Measurements from ENCODE around the gene CYP2D6.
"Not testable (repeated sequence)": the region's sequence is repeated elsewhere in the genome, so short reads cannot be mapped to it uniquely, and the experiment has no call there.

Gene CYP2D6

DNA sequence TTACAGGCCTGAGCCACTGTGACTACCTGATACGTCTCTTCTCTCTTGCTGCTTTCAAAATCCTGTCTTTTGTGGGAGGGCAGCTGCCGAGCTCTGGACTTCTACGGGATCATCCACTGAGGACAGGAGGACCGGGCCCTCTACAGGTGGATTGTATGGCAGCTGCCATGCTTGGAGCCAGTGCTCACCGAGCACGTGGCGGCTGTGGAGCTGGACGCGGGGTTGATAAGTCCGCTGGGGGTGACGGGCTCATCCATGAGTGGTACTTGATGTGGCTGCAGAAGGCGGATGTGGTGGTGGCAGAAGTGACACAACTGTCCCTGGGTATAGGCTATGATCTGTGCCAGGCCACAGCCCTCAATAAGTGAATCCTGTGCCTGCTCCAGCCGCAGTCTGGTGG is 1.8 kb upstream of the CYP2D6 start:
- in situ Hi-C loops (cut with HindIII; ENCODE audit: low sequenced_read_pairs): no loop called here
- H3K4me3 ChIP-seq (ENCODE audit: low read depth, low read length): no peak overlapping the region
- TF ChIP-seq, protein P1, sequence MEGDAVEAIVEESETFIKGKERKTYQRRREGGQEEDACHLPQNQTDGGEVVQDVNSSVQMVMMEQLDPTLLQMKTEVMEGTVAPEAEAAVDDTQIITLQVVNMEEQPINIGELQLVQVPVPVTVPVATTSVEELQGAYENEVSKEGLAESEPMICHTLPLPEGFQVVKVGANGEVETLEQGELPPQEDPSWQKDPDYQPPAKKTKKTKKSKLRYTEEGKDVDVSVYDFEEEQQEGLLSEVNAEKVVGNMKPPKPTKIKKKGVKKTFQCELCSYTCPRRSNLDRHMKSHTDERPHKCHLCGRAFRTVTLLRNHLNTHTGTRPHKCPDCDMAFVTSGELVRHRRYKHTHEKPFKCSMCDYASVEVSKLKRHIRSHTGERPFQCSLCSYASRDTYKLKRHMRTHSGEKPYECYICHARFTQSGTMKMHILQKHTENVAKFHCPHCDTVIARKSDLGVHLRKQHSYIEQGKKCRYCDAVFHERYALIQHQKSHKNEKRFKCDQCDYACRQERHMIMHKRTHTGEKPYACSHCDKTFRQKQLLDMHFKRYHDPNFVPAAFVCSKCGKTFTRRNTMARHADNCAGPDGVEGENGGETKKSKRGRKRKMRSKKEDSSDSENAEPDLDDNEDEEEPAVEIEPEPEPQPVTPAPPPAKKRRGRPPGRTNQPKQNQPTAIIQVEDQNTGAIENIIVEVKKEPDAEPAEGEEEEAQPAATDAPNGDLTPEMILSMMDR (IDR thresholded peaks at IDR 0.05; ENCODE audit: low read depth, low read length): no peak
- DNase-seq (ENCODE audit: low read depth, low spot score): no peak

DNA sequence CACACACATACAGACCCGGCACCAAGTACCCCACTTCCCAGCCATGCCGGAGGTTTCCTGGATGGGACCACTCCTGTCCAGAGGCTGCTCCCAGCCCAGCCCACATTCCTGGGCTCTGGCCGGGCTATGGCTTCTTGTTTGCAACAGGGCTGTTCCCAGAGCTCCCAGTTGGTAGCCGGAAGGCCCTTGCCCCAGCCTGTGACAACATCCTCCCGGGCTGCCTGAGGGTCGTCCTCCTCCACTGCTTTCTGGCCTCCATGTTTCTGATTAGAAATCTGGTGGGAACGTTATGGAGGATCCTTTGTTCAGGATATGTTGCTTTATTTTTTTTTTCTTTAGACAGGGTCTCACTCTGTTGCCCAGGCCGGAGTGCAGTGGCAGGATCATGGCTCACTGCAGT is 952 bp upstream of the CYP2D6 start:
- TF ChIP-seq, protein P1 (IDR thresholded peaks at IDR 0.05; ENCODE audit: low read depth, low read length): no peak
- no peak overlapping the region for H3K4me3 ChIP-seq (ENCODE audit: low read depth, low read length)
- DNase-seq (ENCODE audit: low read depth, low spot score): no peak
- in situ Hi-C loops (cut with HindIII; ENCODE audit: low sequenced_read_pairs): no loop called here

DNA sequence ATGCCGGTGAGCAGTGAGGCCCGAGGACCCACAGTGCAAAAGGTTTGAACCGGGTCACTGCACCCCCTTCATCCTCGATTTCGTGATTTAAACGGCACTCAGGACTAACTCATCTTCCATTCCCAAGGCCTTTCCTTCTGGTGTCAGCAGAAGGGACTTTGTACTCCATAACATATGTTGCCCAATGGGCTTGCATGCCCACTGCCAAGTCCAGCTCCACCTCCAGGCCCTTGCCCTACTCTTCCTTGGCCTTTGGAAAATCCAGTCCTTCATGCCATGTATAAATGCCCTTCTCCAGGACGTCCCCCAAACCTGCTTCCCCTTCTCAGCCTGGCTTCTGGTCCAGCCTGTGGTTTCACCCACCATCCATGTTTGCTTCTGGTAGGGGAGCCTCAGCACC is 428 bp downstream of the CYP2D6 start:
- DNase-seq (ENCODE audit: low read depth, low spot score); in situ Hi-C loops (cut with HindIII; ENCODE audit: low sequenced_read_pairs); H3K4me3 ChIP-seq (ENCODE audit: low read depth, low read length): not testable (repeated sequence)

DNA sequence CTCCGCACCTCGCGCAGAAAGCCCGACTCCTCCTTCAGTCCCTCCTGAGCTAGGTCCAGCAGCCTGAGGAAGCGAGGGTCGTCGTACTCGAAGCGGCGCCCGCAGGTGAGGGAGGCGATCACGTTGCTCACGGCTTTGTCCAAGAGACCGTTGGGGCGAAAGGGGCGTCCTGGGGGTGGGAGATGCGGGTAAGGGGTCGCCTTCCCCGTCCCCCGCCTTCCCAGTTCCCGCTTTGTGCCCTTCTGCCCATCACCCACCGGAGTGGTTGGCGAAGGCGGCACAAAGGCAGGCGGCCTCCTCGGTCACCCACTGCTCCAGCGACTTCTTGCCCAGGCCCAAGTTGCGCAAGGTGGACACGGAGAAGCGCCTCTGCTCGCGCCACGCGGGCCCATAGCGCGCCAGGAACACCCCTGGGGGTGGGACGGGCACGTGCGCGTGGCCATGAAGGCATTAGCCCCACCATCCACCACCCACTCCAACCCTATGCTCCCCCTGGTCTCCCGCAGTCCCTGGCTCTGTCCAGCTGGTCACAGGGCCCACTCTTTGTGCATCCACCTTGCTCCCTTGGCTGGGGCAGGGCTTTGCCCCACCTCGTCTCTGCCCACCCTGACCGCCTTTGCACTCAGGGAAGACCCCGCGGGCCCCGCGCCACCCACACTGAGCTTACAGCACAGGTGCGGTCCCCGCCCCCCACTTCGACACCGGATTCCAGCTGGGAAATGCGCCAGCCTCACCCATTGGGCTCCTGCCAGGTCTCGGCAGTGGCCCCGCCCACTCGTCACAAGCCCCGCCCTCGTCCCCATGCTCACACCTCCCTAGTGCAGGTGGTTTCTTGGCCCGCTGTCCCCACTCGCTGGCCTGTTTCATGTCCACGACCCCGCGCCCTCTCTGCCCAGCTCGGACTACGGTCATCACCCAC is 1.6 kb downstream of the CYP2D6 start:
- DNase-seq (ENCODE audit: low read depth, low spot score); in situ Hi-C loops (cut with HindIII; ENCODE audit: low sequenced_read_pairs); H3K4me3 ChIP-seq (ENCODE audit: low read depth, low read length): not testable (repeated sequence)

DNA sequence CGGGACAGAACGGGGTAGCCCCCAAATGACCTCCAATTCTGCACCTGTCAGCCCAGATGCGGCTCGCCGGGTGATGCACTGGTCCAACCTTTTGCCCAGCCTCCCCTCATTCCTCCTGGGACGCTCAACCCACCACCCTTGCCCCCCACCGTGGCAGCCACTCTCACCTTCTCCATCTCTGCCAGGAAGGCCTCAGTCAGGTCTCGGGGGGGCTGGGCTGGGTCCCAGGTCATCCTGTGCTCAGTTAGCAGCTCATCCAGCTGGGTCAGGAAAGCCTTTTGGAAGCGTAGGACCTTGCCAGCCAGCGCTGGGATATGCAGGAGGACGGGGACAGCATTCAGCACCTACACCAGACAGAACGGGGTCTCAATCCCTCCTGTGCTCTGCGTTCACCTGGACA is 2.6 kb downstream of the CYP2D6 start:
- H3K4me3 ChIP-seq (ENCODE audit: low read depth, low read length); DNase-seq (ENCODE audit: low read depth, low spot score); in situ Hi-C loops (cut with HindIII; ENCODE audit: low sequenced_read_pairs): not testable (repeated sequence)

DNA sequence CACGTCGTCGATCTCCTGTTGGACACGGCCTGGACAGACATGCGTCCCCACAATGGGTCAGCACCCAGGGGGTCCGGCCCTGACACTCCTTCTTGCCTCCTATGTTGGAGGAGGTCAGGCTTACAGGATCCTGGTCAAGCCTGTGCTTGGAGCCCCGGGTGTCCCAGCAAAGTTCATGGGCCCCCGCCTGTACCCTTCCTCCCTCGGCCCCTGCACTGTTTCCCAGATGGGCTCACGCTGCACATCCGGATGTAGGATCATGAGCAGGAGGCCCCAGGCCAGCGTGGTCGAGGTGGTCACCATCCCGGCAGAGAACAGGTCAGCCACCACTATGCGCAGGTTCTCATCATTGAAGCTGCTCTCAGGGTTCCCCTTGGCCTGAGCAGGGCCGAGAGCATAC is 3.0 kb downstream of the CYP2D6 start:
- in situ Hi-C loops (cut with HindIII; ENCODE audit: low sequenced_read_pairs): no loop called here
- H3K4me3 ChIP-seq (ENCODE audit: low read depth, low read length): no peak overlapping the region
- TF ChIP-seq, protein P1 (IDR thresholded peaks at IDR 0.05; ENCODE audit: low read depth, low read length): no peak
- DNase-seq (ENCODE audit: low read depth, low spot score): no peak

DNA sequence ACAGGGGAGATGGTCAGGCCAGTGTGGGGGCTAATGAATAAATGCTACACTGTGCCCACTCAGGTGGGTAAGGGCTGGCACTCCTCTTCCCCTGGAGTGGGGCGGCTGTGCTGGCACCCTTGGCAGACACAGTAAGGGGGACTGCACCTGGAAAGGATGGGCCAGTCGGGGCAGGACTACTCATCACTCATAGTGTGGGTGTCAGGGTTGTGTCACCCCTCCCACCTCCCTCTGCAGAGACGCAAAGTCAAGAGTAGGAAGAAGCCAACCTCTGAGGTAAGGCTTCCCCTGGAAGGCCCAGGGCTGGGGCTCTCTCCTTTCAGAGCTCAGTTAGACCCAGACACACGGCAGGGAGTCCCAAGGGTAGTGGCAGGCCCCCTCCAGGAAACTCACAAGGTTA is 7.1 kb downstream of the CYP2D6 start:
- DNase-seq (ENCODE audit: low read depth, low spot score); in situ Hi-C loops (cut with HindIII; ENCODE audit: low sequenced_read_pairs); H3K4me3 ChIP-seq (ENCODE audit: low read depth, low read length): not testable (repeated sequence)

DNA sequence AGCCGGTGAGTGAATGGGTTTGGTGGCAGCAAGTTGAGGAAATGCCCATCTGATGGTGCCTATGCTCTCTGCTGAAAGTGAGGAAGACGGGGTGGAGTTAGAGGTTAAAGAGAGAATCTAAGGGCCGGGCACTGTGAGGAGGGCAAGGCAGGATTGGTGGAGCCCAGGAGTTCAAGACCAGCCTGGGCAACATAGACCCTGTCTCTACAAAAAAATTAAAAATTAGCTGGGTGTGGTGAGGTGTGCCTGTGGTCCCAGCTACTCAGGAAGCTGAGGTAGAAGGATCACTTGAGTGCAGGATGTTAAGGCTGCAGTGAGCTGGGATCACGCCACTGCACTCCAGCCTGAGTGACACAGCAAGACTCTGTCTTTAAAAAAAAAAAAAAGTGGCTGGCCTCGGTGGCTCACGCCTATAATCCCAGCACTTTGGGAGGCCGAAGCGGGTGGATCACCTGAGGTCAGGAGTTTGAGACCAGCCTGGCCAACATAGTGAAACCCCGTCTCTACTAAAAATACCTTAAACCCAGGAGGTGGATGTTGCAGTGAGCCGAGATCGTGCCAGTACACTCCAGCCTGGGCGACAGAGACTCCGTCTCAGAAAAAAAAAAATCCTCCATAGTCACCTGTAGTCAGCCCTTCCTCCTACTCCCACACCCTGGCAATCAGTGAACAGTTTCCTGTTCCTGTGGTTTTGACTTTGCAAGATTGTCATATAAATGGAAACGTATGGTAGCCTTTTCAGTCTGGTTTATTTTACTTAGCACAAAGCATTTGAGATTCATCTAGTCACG is 10.2 kb downstream of the CYP2D6 start:
- H3K4me3 ChIP-seq (ENCODE audit: low read depth, low read length); DNase-seq (ENCODE audit: low read depth, low spot score); in situ Hi-C loops (cut with HindIII; ENCODE audit: low sequenced_read_pairs): not testable (repeated sequence)

DNA sequence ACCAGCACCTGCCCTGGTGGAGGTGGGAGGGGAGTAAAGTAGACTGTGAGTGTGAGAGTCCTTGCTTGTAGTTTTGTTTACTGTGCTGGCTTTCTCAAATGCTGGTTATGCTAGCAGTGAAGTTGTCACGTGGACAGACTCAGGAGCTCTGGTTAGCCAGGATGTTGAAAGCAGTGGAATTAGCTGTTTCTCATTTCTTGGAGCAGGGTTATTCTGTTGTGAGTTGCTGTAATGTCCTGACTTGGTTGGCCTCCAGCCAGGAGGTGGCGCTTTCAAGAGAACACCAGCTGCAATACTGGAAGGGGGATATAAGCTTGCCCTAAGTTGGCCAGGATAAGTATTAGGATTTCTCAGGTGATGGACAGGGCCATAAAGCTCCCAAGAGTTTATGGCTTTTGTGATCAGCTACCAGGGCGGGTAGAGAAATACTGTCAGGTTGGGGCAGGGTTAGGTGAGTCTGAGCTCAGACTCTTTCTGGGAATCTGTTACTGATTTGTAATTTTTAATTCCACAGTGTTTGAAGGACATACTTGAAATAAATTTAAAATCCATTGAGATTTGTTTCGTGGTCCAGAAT is 13.7 kb downstream of the CYP2D6 start:
- no peak overlapping the region for H3K4me3 ChIP-seq (ENCODE audit: low read depth, low read length)
- in situ Hi-C loops (cut with HindIII; ENCODE audit: low sequenced_read_pairs): no loop called here
- TF ChIP-seq, protein P1 (IDR thresholded peaks at IDR 0.05; ENCODE audit: low read depth, low read length): no peak
- DNase-seq (ENCODE audit: low read depth, low spot score): no peak

DNA sequence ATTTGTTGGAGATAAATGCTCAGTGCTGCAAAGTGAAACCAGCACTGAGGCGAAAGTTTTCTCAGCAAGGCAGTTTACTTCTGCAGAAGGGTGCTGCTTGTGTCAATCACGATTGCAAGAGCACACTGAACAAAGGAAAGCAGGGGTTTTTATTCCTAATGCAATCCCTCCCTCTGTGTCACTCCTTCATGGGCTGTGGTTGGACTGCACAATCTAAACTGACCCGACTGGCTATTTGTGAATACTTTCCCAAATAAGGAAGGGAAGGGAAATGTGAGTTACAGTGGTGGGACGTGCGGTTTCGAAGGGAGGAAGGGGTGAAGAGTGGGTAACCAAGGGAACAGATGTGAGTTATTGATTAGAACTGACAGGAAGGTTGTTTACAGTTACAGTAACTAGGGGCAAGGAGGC is 15.2 kb downstream of the CYP2D6 start:
- H3K4me3 ChIP-seq (ENCODE audit: low read depth, low read length); in situ Hi-C loops (cut with HindIII; ENCODE audit: low sequenced_read_pairs); DNase-seq (ENCODE audit: low read depth, low spot score): not testable (repeated sequence)
